OCI-LY7 (cell line): ENCODE measurements around the gene TCERG1L.

Source experiments
- CTCF ChIP-seq: fragments of 200-600 bp; sonication (generic); conservative IDR thresholded peaks from 2 replicates; pipeline ENCODE4 v1.5.1; 2014; ENCODE audit warnings: mild to moderate bottlenecking, antibody characterized with exemption, low read length, moderate library complexity, mixed read lengths
- EZH2phosphoT487 ChIP-seq: fragments of 200-600 bp; sonication (generic); IDR thresholded peaks from 2 replicates; pipeline ENCODE4 v1.6.1; 2018; ENCODE audit warnings: low read depth, borderline replicate concordance, mild to moderate bottlenecking, mixed run types, antibody characterized with exemption, low read length, moderate library complexity, mixed read lengths

GRCh38 chr10:131077031-131077430 lies 234.5 kb downstream of the TCERG1L start:
- TF ChIP-seq CTCF (no peak), EZH2phosphoT487 (no peak)
